22Rv1 (cell line): ENCODE measurements around the gene WASHC2A.
"Not testable (repeated sequence)": the region's sequence is repeated elsewhere in the genome, so short reads cannot be mapped to it uniquely, and the experiment has no call there.

Experiments
- H3K27ac ChIP-seq: fragments of 450-650 bp; 2 replicates; pipeline ENCODE4 v1.5.1; 2017
- ZFX ChIP-seq: fragments of 450-650 bp; IDR thresholded peaks from 2 replicates; pipeline ENCODE4 v1.6.1; 2017; ENCODE audit warnings: antibody characterized with exemption, borderline replicate concordance
- TF ChIP-seq, protein P1 (sequence below): fragments of 450-650 bp; IDR thresholded peaks from 2 replicates; pipeline ENCODE4 v1.5.1; 2017; ENCODE audit warnings: mild to moderate bottlenecking

The WASHC2A gene

DNA sequence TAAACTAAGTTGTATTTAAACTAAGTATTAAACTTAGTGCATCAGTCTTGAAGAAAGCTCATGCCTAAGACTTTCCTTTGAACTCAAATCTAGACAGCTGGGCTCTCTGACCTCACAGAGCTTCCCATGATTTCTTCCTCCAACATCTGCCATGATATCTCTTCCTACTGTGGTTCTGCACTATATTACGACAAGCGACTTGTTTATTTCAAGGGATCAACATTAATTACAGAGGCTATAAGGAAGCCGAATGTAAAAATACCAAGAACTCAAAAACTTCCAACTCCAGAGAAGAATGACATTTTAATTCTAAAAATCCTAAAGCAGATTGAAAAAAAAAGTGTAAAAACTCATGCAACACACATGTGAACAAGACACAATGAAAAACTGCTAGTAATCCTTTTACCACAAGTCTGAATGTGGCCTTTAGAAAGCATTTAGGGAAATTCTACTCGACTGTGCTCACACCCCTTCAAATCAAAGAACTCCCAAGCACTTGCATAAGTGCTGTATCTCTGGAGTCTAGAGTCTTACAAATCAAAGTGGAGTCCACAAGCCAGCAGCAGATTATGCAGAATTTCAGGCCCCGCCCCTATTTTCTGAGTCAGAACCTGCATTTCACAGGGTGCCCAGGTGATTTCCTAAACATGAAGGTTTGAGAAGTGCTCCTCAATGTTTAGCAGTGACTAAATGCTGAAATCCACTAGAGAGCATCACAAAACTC lies 22.7 kb upstream of the WASHC2A start:
- TF ChIP-seq, protein P1, sequence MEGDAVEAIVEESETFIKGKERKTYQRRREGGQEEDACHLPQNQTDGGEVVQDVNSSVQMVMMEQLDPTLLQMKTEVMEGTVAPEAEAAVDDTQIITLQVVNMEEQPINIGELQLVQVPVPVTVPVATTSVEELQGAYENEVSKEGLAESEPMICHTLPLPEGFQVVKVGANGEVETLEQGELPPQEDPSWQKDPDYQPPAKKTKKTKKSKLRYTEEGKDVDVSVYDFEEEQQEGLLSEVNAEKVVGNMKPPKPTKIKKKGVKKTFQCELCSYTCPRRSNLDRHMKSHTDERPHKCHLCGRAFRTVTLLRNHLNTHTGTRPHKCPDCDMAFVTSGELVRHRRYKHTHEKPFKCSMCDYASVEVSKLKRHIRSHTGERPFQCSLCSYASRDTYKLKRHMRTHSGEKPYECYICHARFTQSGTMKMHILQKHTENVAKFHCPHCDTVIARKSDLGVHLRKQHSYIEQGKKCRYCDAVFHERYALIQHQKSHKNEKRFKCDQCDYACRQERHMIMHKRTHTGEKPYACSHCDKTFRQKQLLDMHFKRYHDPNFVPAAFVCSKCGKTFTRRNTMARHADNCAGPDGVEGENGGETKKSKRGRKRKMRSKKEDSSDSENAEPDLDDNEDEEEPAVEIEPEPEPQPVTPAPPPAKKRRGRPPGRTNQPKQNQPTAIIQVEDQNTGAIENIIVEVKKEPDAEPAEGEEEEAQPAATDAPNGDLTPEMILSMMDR = no peak
- no peak for TF ChIP-seq ZFX
- H3K27ac ChIP-seq = no peak overlapping the region

DNA sequence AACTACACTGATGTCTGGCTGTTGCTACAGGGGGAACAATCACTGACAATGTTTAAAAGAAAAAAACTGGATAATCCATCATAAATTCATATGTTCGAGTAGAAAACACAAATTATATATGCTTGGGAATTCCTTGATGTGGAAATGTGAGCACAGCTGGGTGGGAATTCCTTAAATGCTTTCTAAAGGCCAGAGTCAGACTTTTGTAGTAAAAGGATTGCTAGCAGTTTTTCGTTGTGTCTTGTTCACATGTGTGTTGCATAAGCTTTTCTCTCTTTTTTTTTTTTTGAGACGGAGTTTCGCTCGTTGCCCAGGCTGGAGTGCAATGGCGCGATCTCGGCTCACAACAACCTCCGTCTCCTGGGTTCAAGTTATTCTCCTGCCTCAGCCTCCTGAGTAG lies 21.3 kb upstream of the WASHC2A start:
- not testable (repeated sequence) for H3K27ac ChIP-seq

DNA sequence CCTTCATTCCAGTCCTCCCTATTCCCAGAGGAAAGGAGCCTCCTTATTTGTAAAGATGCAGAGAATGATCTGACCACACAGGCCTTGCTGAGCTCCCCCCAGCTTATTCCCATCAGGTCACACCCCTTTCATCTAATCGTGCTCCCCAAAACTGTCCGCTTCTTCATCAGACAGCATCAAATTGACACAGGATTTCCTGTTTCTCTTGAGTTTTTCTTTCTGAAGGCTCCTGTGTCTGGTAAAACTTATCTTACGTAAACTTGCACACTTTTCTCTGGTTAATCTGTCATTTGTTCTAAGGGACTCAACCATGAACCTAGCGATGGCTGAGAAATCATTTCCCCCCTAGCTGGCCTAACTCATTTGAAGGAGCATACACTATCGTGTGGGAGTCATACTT lies 20.2 kb upstream of the WASHC2A start:
- not testable (repeated sequence) for H3K27ac ChIP-seq

DNA sequence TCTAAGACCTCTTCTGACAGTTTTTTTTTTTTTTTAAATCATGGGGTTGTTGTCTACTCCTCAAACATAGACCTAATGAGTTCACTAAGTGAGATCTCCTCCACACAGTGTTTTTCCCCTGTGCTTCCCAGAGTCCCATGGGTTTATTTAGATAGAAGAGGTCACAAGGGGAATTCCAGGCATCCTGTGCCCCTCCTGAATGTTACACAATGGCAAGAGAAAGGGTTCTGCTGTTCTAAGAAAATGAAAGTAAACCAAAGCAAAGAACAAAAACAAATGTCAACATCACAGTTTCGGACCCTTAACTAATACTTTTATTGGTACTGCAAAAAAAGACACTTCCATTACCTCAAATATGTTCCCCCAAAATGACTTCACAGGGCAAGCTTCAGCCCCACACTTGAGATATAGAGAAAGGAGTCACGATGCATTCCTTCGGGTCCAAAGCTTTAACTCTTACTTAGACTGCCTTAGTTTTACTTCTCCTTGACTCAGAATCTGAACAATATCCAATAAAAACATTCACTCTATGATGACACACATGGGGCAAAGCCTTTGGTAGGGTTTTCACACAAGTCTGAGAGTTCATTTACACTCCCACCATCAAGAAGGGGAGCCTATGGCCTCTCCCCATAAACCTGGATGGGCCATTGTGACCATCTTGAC lies 15.6 kb upstream of the WASHC2A start:
- H3K27ac ChIP-seq = not testable (repeated sequence)

- H3K27ac ChIP-seq = not testable (repeated sequence)
These were observed 14.9 kb upstream of the WASHC2A start for GRCh38 chr10:50052778-50053376.

- H3K27ac ChIP-seq = not testable (repeated sequence)
These were observed 12.1 kb upstream of the WASHC2A start for GRCh38 chr10:50055494-50056292.

GRCh38 chr10:50056654-50057053 lies 11.1 kb upstream of the WASHC2A start:
- H3K27ac ChIP-seq = not testable (repeated sequence)

- not testable (repeated sequence) for H3K27ac ChIP-seq
These were observed 9.0 kb upstream of the WASHC2A start for GRCh38 chr10:50058727-50059126.

DNA sequence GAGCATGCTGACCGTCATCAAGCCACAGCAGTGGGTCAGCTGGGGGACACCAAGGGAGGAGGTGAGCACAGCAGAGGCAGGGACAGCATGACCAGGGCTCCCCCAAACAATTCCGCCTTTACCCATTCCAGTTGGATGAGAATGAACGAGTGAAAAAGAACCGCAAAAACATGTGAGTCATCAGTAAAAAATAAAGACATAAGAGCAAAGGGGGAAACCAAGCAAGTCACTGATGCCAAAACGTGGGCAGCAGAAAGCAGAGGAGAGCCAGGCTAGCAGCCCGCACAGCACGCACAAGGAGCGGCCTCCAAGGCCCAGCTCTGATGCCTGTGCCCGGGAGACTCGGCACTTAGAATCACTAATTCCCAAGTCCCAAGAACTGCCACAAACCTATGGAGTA lies 7.8 kb upstream of the WASHC2A start:
- not testable (repeated sequence) for H3K27ac ChIP-seq

- not testable (repeated sequence) for H3K27ac ChIP-seq
These were observed 6.2 kb upstream of the WASHC2A start for GRCh38 chr10:50061548-50061947.

DNA sequence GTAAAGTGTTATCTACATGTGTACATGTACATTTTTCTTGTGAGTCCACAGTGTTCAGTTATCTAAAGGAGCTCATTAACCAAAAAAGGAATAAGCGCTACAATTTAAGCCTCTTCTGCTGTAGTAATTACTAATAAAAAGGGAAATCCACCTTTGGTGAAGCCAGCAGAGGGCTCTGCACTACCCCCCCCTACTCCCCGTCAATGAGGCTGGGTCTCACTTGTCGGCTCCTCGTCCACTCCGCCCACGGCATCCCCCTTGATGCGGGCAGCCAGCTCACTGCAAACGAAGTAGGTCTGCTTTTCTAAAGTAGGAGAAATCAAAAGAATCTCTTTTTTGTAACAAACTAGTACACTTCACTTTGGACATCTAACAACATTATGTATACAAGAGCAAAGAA lies 4.7 kb upstream of the WASHC2A start:
- no peak overlapping the region for H3K27ac ChIP-seq
- TF ChIP-seq, protein P1 = no peak
- no peak for TF ChIP-seq ZFX

DNA sequence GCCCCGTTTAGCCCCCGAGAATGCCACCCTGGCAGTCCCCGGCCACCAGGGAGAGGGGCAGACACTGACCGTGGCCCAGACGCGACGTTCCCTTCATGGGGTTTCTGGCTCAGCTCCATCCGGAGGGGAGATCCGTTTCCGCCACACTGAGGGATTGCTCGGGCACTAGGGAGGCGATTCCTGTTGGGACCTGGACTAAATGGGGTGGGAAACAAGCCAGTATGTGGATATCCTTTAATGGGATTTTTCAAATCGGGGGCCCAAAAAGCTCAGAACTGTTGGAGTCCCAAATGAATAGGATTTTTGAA lies 552 bp downstream of the WASHC2A start:
- H3K27ac ChIP-seq = not testable (repeated sequence)

- H3K27ac ChIP-seq = not testable (repeated sequence)
These were observed 7.4 kb downstream of the WASHC2A start for GRCh38 chr10:50075139-50075538.

GRCh38 chr10:50075544-50075943 lies 7.8 kb downstream of the WASHC2A start:
- H3K27ac ChIP-seq = not testable (repeated sequence)

- not testable (repeated sequence) for H3K27ac ChIP-seq
These were observed 23.6 kb downstream of the WASHC2A start for GRCh38 chr10:50091304-50091703.

DNA sequence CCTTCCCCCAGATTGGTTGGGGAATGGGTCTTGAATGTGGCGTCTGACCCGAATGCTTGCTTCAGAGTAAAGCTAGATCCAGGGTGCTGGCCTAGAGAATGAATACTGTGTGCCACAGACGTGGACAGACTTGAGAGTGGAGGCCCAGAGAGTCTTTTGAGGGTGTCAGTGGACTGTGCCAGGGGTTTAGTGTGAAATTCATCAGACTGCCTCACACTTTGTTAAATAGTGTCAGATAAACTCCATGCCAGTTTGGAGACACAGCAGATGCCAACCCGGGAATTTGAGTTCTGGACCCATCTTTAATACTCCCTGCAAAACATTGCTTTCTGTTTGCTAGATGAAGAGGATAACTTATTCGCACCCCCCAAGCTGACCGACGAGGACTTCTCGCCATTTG lies 25.2 kb downstream of the WASHC2A start:
- not testable (repeated sequence) for H3K27ac ChIP-seq

- H3K27ac ChIP-seq = not testable (repeated sequence)
These were observed 26.9 kb downstream of the WASHC2A start for GRCh38 chr10:50094630-50095029.

DNA sequence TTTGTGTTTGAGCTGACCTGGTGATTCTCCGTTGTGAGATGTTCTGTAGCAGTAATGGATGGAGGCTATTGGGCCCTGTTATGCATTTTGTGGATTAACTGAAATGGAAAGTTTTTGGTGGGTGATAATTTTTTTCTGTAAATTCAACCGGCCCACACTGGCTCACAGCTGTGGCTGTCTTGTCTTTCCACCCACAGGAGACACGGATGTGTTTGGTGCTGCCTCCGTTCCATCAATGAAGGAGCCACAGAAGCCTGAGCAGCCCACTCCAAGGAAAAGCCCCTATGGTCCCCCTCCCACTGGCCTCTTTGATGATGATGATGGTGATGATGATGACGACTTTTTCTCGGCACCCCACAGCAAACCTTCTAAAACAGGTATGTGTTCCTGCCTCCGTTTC lies 27.6 kb downstream of the WASHC2A start:
- H3K27ac ChIP-seq = not testable (repeated sequence)

- not testable (repeated sequence) for H3K27ac ChIP-seq
These were observed 29.0 kb downstream of the WASHC2A start for GRCh38 chr10:50096722-50097121.
